ENCODE measurements around the gene SLCO1B3. TPM values are rescaled to one million over a fixed set of nuclear protein-coding genes. Genes with fewer than 3 reads are reported as not detected.
"Not testable (repeated sequence)": the region's sequence is repeated elsewhere in the genome, so short reads cannot be mapped to it uniquely, and the experiment has no call there.

The SLCO1B3 gene, protein sequence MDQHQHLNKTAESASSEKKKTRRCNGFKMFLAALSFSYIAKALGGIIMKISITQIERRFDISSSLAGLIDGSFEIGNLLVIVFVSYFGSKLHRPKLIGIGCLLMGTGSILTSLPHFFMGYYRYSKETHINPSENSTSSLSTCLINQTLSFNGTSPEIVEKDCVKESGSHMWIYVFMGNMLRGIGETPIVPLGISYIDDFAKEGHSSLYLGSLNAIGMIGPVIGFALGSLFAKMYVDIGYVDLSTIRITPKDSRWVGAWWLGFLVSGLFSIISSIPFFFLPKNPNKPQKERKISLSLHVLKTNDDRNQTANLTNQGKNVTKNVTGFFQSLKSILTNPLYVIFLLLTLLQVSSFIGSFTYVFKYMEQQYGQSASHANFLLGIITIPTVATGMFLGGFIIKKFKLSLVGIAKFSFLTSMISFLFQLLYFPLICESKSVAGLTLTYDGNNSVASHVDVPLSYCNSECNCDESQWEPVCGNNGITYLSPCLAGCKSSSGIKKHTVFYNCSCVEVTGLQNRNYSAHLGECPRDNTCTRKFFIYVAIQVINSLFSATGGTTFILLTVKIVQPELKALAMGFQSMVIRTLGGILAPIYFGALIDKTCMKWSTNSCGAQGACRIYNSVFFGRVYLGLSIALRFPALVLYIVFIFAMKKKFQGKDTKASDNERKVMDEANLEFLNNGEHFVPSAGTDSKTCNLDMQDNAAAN
- not detected for total RNA-seq

- no peak for ATAC-seq (replicated peaks in 6 of 8)
- WGBS, 10 experiments, result 0 to 91% (median 81%) methylated on average over 2 of the region's 2 CpGs; no CpG with 5 or more reads in 1 of the 10 experiments
- in situ Hi-C loops (cut with MboI; ENCODE audit: low pct_unique_long_range_greater_than_20kb in 2 of 9, low sequenced_read_pairs in 9 of 9, unreplicated experiment in 9 of 9), result no loop called here
- Histone ChIP-seq H3K4me3 (no peak within 1 kb of the TSS), H3K4me1 (replicated peaks in 1 of 2) (no peaks in the 10 kb centered on the region), H3K27ac (no peak within 1 kb of the TSS)
Measured at GRCh38 chr12:20810487-20810886, at the start of gene SLCO1B3. Gene SLCO1B3, plus strand, starts transcription at chr12:20810705. Its CDS starts 5,034 bp downstream, at chr12:20815739.

- in situ Hi-C loops (cut with MboI; ENCODE audit: low pct_unique_long_range_greater_than_20kb in 2 of 9, low sequenced_read_pairs in 9 of 9, unreplicated experiment in 9 of 9), result loop anchor here in 1 of 9 experiments (25.0 kb wide), 1 partner anchor 110 kb away; no protein-coding TSS in a partner anchor
- no CpG with 5 or more reads among the region's 20 CpGs for WGBS, 10 experiments
- ATAC-seq (replicated peaks in 6 of 8), result no peak
Measured at GRCh38 chr12:20777420-20777819, 33.1 kb upstream of the SLCO1B3 start.

DNA sequence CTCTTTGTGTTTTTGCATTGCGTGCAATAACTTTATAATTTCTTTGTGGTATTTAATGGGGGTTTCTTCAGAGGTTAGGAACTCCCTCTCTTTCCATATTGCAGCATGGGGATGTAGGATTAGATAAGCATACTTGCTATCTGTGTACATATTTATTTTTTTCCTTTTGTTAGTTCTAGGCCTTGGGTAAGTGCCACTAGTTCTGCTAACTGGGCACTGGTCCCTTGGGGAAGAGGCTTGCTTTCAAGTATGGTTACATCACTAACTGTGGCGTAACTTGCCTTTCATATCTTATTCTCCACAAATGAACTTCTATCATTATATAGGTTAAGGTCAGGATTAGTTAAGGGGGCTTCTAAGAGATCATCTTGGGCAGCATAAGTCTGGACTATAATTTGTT is 31.5 kb upstream of the SLCO1B3 start:
- H3K27ac ChIP-seq, result no peak overlapping the region
- H3K4me1 ChIP-seq (replicated peaks in 1 of 2), result no peaks in the 10 kb centered on the region
- WGBS, 10 experiments, result 0 to 100% (median 81%) methylated on average over 1 to 2 of the region's 2 CpGs; no CpG with 5 or more reads in 1 of the 10 experiments
- no peak for ATAC-seq (replicated peaks in 6 of 8)
- in situ Hi-C loops (cut with MboI; ENCODE audit: low pct_unique_long_range_greater_than_20kb in 2 of 9, low sequenced_read_pairs in 9 of 9, unreplicated experiment in 9 of 9), result loop anchor here in 1 of 9 experiments (25.0 kb wide), 1 partner anchor 108 kb away; no protein-coding TSS in a partner anchor
- H3K4me3 ChIP-seq, result no peak overlapping the region

More at GRCh38 chr12:20777420-20777819, 33.1 kb upstream of the SLCO1B3 start:
- Histone ChIP-seq H3K27ac (no peak overlapping the region), H3K4me3 (no peak overlapping the region), H3K4me1 (replicated peaks in 1 of 2) (no peaks in the 10 kb centered on the region)

GRCh38 chr12:20779971-20780370 is 30.5 kb upstream of the SLCO1B3 start:
- not testable (repeated sequence) for ATAC-seq (replicated peaks in 6 of 8)
- 0 to 92% (median 31%) methylated on average over 1 to 2 of the region's 3 CpGs; no CpG with 5 or more reads in 4 of the 10 experiments for WGBS, 10 experiments

GRCh38 chr12:20783796-20784357 is 26.6 kb upstream of the SLCO1B3 start:
- WGBS, 10 experiments, result 28 to 91% (median 52%) methylated on average over 3 to 6 of the region's 13 CpGs; no CpG with 5 or more reads in 6 of the 10 experiments
- H3K4me1 ChIP-seq (replicated peaks in 1 of 2); ATAC-seq (replicated peaks in 6 of 8): not testable (repeated sequence)

More at GRCh38 chr12:20779971-20780370, 30.5 kb upstream of the SLCO1B3 start:
- in situ Hi-C loops (cut with MboI; ENCODE audit: low pct_unique_long_range_greater_than_20kb in 2 of 9, low sequenced_read_pairs in 9 of 9, unreplicated experiment in 9 of 9), result loop anchor here in 1 of 9 experiments (25.0 kb wide), 1 partner anchor 107 kb away; no protein-coding TSS in a partner anchor
- not testable (repeated sequence) for H3K4me1 ChIP-seq (replicated peaks in 1 of 2); H3K4me3 ChIP-seq; H3K27ac ChIP-seq

DNA sequence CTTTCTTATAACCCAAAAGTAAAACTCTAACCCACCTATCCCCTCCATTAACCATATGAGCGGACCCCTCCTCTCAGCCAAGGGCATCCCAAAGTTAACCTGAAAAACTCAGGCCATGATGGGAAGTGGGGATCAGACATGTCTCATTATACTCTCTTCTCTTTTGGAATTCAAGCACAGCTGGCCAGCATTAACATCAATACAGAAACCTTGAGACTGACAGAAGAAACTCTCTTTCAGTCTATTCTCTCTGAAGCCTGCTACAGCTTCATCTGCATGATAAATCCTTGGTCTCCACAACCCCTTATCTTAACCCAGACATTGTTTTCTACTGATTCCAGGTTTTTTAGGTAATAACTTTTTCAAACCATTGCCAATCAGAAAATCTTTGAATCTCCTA is 17.5 kb upstream of the SLCO1B3 start:
- in situ Hi-C loops (cut with MboI; ENCODE audit: low pct_unique_long_range_greater_than_20kb in 2 of 9, low sequenced_read_pairs in 9 of 9, unreplicated experiment in 9 of 9), result loop anchor here in 1 of 9 experiments (25.0 kb wide), 1 partner anchor 94 kb away; no protein-coding TSS in a partner anchor
- no peak for ATAC-seq (replicated peaks in 6 of 8)
- H3K4me3 ChIP-seq, result no peak overlapping the region

More at GRCh38 chr12:20783796-20784357, 26.6 kb upstream of the SLCO1B3 start:
- H3K4me3 ChIP-seq, H3K27ac ChIP-seq: not testable (repeated sequence)
- in situ Hi-C loops (cut with MboI; ENCODE audit: low pct_unique_long_range_greater_than_20kb in 2 of 9, low sequenced_read_pairs in 9 of 9, unreplicated experiment in 9 of 9), result loop anchor here in 1 of 9 experiments (25.0 kb wide), 1 partner anchor 103 kb away; no protein-coding TSS in a partner anchor

DNA sequence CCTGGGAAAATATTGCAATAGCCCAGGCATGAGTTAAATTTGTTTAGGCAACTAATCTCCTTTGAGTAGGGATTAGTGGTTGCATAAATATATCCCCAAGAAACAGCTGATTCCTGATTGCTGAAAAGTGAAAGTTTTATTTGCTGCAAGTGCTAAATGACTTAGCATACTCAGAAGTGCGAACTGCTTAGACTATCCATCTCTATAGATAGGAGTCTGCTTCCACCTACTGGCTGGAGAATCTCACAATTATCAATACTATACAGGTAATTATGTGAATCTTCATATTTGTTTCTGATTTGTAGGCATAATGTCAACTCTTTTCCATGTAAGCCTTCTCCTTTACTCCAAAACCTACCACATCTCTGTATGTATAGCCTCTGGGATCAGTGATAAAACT is 12.0 kb upstream of the SLCO1B3 start:
- in situ Hi-C loops (cut with MboI; ENCODE audit: low pct_unique_long_range_greater_than_20kb in 2 of 9, low sequenced_read_pairs in 9 of 9, unreplicated experiment in 9 of 9), result loop anchor here in 1 of 9 experiments (25.0 kb wide), 1 partner anchor 89 kb away; no protein-coding TSS in a partner anchor
- WGBS, 10 experiments, result 0 to 100% (median 67%) methylated on average over 1 of the region's 1 CpG; no CpG with 5 or more reads in 7 of the 10 experiments
- Histone ChIP-seq H3K27ac (no peak overlapping the region), H3K4me3 (no peak overlapping the region), H3K4me1 (replicated peaks in 1 of 2) (no peaks in the 10 kb centered on the region)
- ATAC-seq (replicated peaks in 6 of 8), result peak in 4 of 8 experiments; percentile 48 to 84 (median 57)

More for the DNA sequence above, 17.5 kb upstream of the SLCO1B3 start:
- Histone ChIP-seq H3K4me1 (replicated peaks in 1 of 2) (no peaks in the 10 kb centered on the region), H3K27ac (no peak overlapping the region)
- 0 to 100% (median 82%) methylated on average over 1 of the region's 1 CpG; no CpG with 5 or more reads in 6 of the 10 experiments for WGBS, 10 experiments

GRCh38 chr12:20800160-20800559 is 10.3 kb upstream of the SLCO1B3 start:
- WGBS, 10 experiments, result 0 to 100% (median 65%) methylated on average over 1 of the region's 1 CpG
- no peak for ATAC-seq (replicated peaks in 6 of 8)
- Histone ChIP-seq H3K4me3 (no peak overlapping the region), H3K4me1 (replicated peaks in 1 of 2) (no peaks in the 10 kb centered on the region), H3K27ac (no peak overlapping the region)
- in situ Hi-C loops (cut with MboI; ENCODE audit: low pct_unique_long_range_greater_than_20kb in 2 of 9, low sequenced_read_pairs in 9 of 9, unreplicated experiment in 9 of 9), result no loop called here

DNA sequence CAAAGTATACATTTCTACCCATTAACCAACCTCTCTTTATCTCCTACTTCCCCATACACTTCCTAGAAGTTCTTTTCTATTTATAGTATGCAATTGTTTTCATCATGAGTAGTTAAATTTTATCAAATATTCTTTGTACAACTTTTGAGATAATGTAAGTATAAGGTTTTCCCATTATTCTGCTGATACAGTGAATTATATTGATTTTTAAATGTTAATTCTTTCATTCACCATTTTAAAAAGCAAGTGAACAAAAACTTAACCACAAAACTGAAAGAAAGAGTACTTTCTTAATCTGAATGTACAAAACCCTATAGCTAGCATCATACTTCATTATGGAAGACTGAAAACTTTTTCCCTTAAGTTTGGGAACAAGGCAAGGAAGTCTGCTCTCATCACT is 9.5 kb upstream of the SLCO1B3 start:
- no peaks in the 10 kb centered on the region for H3K4me1 ChIP-seq (replicated peaks in 1 of 2)
- no peak overlapping the region for H3K27ac ChIP-seq
- ATAC-seq (replicated peaks in 6 of 8), result no peak
- in situ Hi-C loops (cut with MboI; ENCODE audit: low pct_unique_long_range_greater_than_20kb in 2 of 9, low sequenced_read_pairs in 9 of 9, unreplicated experiment in 9 of 9), result no loop called here
- H3K4me3 ChIP-seq, result no peak overlapping the region

GRCh38 chr12:20805921-20806320 is 4.6 kb upstream of the SLCO1B3 start:
- H3K4me3 ChIP-seq, result no peak overlapping the region
- H3K27ac ChIP-seq, result no peak overlapping the region
- in situ Hi-C loops (cut with MboI; ENCODE audit: low pct_unique_long_range_greater_than_20kb in 2 of 9, low sequenced_read_pairs in 9 of 9, unreplicated experiment in 9 of 9), result no loop called here
- WGBS, 10 experiments, result 0 to 100% (median 34%) methylated on average over 1 of the region's 1 CpG; no CpG with 5 or more reads in 2 of the 10 experiments
- ATAC-seq (replicated peaks in 6 of 8), result no peak
- H3K4me1 ChIP-seq (replicated peaks in 1 of 2), result no peaks in the 10 kb centered on the region

- ATAC-seq (replicated peaks in 6 of 8), result no peak
- no peaks in the 10 kb centered on the region for H3K4me1 ChIP-seq (replicated peaks in 1 of 2)
- in situ Hi-C loops (cut with MboI; ENCODE audit: low pct_unique_long_range_greater_than_20kb in 2 of 9, low sequenced_read_pairs in 9 of 9, unreplicated experiment in 9 of 9), result no loop called here
- H3K4me3 ChIP-seq, result no peak overlapping the region
- WGBS, 10 experiments, result 70 to 100% (median 90%) methylated on average over 1 to 5 of the region's 51 CpGs; no CpG with 5 or more reads in 7 of the 10 experiments
- no peak overlapping the region for H3K27ac ChIP-seq
Measured at GRCh38 chr12:20807192-20808080, 3.1 kb upstream of the SLCO1B3 start.

GRCh38 chr12:20808521-20808920 is 2.0 kb upstream of the SLCO1B3 start:
- in situ Hi-C loops (cut with MboI; ENCODE audit: low pct_unique_long_range_greater_than_20kb in 2 of 9, low sequenced_read_pairs in 9 of 9, unreplicated experiment in 9 of 9), result no loop called here

More at GRCh38 chr12:20808521-20808920, 2.0 kb upstream of the SLCO1B3 start:
- no peak overlapping the region for H3K4me3 ChIP-seq
- no peaks in the 10 kb centered on the region for H3K4me1 ChIP-seq (replicated peaks in 1 of 2)
- 88 to 100% (median 100%) methylated on average over 1 of the region's 1 CpG; no CpG with 5 or more reads in 3 of the 10 experiments for WGBS, 10 experiments
- ATAC-seq (replicated peaks in 6 of 8), result no peak
- H3K27ac ChIP-seq, result no peak overlapping the region

Data from motor neuron (in vitro differentiated cells).